ENCODE data around the gene STOX2. TPM values are rescaled to one million over a fixed set of nuclear protein-coding genes. Genes with fewer than 3 reads are reported as not detected.

Gene STOX2
- total and polyA plus RNA-seq, 2 donors (not counting 3 experiments of a cell fraction or from before 2014, with no cell fraction given): 0.03 to 0.24 TPM

DNA sequence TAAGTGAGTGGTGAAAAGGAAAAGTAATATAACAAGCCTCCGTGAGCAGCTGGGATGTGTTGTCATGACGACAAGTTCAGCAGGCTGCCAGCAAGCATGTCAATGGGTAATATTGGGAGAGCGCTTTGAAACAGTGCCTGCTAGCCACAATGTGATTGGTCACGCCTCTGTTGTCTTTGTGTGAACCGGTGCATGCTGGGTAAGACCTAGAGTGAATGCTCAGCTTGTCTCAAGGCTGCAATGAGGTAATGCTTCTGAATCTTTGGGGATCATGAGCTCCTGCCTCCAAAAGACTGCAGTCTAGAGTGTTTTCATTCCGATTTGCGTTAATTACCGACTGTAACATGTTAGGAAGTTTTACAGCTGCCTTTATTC lies 54.9 kb downstream of the STOX2 start:
- CTCF ChIA-PET: no interaction called here
- no TSS peak for BruUV-seq (replicated peaks)
- Histone ChIP-seq H3K27me3 (ENCODE audit: control insufficient read depth in 2 of 2, insufficient read depth in 2 of 2, low read length in 2 of 2) (no peaks in the 10 kb centered on the region), H3K27ac (ENCODE audit: insufficient read depth, low read depth, low read length) (no peak overlapping the region), H3K9me3 (replicated peaks; ENCODE audit: control insufficient read depth, insufficient read depth, low read length) (no peaks in the 10 kb centered on the region), H2AFZ (ENCODE audit: low read depth, low read length) (no peak overlapping the region), H3K9me1 (replicated peaks; ENCODE audit: control insufficient read depth, extremely low read depth, insufficient read depth, low read length) (no peaks in the 10 kb centered on the region), H3K4me3 (replicated peaks in 1 of 3; ENCODE audit: insufficient read depth in 1 of 3, low read depth in 1 of 3, low read length in 3 of 3) (no peak overlapping the region), H3K9ac (replicated peaks; ENCODE audit: extremely low read depth, insufficient read depth, low read length) (no peak overlapping the region), H4K20me1 (replicated peaks; ENCODE audit: control insufficient read depth, extremely low read depth, insufficient read depth, low read length) (no peaks in the 10 kb centered on the region), H3K4me2 (ENCODE audit: insufficient read depth, low read length) (no peak overlapping the region), H3K36me3 (ENCODE audit: control insufficient read depth in 2 of 2, extremely low read depth in 1 of 2, insufficient read depth in 2 of 2, low read length in 2 of 2) (no peaks in the 10 kb centered on the region), H3K4me1 (ENCODE audit: control insufficient read depth, extremely low read depth, insufficient read depth, low read length) (no peaks in the 10 kb centered on the region), H3K79me2 (ENCODE audit: control insufficient read depth, insufficient read depth, low read length) (no peaks in the 10 kb centered on the region)
- intact Hi-C loops (cut with micrococcal nuclease): no loop called here
- dilution Hi-C loops (cut with MboI; ENCODE audit: extremely low pct_ligation_motif_present, low sequenced_read_pairs): no loop called here
- POLR2A ChIA-PET: no interaction called here
- no peak for FAIRE-seq
- no peak for DNase-seq (ENCODE audit: low read depth, low spot score)
- TF ChIP-seq EZH2 (IDR thresholded peaks at IDR 0.05; ENCODE audit: borderline replicate concordance, low read depth, low read length, severe bottlenecking) (no peak), POLR2AphosphoS5 (IDR thresholded peaks at IDR 0.05; ENCODE audit: insufficient read depth, low read depth, low read length) (no peak), JUN (IDR thresholded peaks at IDR 0.05; ENCODE audit: borderline replicate concordance, insufficient read depth, insufficient read length, low read depth) (no peak), GATA2 (IDR thresholded peaks at IDR 0.05; ENCODE audit: insufficient read depth, insufficient read length, low read depth, low read length) (no peak), FOS (IDR thresholded peaks at IDR 0.05; ENCODE audit: borderline replicate concordance, insufficient read depth, low read length) (no peak), MYC (IDR thresholded peaks at IDR 0.05; ENCODE audit: low read depth, low read length) (no peak), POLR2A (IDR thresholded peaks at IDR 0.05; ENCODE audit: low read depth, low read length) (no peak)
- TF ChIP-seq, protein P1, sequence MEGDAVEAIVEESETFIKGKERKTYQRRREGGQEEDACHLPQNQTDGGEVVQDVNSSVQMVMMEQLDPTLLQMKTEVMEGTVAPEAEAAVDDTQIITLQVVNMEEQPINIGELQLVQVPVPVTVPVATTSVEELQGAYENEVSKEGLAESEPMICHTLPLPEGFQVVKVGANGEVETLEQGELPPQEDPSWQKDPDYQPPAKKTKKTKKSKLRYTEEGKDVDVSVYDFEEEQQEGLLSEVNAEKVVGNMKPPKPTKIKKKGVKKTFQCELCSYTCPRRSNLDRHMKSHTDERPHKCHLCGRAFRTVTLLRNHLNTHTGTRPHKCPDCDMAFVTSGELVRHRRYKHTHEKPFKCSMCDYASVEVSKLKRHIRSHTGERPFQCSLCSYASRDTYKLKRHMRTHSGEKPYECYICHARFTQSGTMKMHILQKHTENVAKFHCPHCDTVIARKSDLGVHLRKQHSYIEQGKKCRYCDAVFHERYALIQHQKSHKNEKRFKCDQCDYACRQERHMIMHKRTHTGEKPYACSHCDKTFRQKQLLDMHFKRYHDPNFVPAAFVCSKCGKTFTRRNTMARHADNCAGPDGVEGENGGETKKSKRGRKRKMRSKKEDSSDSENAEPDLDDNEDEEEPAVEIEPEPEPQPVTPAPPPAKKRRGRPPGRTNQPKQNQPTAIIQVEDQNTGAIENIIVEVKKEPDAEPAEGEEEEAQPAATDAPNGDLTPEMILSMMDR (IDR thresholded peaks at IDR 0.05; ENCODE audit: extremely low read depth in 1 of 2, insufficient read depth in 1 of 2, low read depth in 1 of 2, low read length in 2 of 2): no peak
- TF ChIP-seq, protein P2, sequence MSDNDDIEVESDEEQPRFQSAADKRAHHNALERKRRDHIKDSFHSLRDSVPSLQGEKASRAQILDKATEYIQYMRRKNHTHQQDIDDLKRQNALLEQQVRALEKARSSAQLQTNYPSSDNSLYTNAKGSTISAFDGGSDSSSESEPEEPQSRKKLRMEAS (IDR thresholded peaks at IDR 0.05; ENCODE audit: insufficient read depth, insufficient read length): no peak
